Measurements from ENCODE around the gene GSDME.

DNA sequence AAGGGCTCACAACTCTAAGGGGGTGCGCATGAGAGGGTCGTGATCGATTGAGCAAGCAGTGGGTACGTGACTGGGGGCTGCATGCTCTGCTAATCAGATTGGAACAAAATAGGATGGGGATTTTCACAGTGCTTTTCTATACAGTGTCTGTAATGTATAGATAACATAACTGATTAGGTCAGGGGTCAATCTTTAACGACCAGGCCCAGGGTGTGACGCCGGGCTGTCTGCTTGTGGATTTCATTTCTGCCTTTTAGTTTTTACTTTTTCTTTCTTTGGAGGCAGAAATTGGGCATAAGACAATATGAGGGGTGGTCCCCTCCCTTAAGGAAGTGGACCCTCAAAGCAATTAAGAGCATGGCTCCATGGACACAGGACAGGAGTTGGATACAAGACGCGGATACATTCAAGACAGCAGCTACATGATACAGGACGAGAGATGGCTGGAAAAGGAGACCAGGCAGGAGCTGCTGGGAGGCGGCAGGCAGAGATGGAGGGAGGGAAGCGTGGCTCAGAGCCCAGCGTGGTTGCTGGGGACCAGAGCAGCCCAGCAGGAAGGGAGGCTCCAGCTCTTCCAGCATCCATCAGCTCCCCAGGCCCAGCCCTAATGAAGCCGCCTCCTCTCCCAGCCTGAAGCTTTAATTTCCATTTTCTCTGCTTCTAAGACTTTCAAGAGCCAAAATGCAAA, 31.6 kb downstream of the GSDME start:
- TF ChIP-seq, protein P1, sequence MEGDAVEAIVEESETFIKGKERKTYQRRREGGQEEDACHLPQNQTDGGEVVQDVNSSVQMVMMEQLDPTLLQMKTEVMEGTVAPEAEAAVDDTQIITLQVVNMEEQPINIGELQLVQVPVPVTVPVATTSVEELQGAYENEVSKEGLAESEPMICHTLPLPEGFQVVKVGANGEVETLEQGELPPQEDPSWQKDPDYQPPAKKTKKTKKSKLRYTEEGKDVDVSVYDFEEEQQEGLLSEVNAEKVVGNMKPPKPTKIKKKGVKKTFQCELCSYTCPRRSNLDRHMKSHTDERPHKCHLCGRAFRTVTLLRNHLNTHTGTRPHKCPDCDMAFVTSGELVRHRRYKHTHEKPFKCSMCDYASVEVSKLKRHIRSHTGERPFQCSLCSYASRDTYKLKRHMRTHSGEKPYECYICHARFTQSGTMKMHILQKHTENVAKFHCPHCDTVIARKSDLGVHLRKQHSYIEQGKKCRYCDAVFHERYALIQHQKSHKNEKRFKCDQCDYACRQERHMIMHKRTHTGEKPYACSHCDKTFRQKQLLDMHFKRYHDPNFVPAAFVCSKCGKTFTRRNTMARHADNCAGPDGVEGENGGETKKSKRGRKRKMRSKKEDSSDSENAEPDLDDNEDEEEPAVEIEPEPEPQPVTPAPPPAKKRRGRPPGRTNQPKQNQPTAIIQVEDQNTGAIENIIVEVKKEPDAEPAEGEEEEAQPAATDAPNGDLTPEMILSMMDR (IDR thresholded peaks at IDR 0.05): no peak
- no peak for TF ChIP-seq POLR2A (IDR thresholded peaks at IDR 0.05)

Data from lower leg skin (tissue), 3 donors.